ENCODE measurements around the gene CBX7.

CBX7 gene

GRCh38 chr22:39144101-39144767, 8.2 kb downstream of the CBX7 start:
- peak overlapping the region; percentile 91 for H3K4me3 ChIP-seq (ENCODE audit: low read depth, low read length)
- H3K4me1 ChIP-seq (ENCODE audit: control insufficient read depth, insufficient read depth, low read length, unreplicated experiment): no peaks in the 10 kb centered on the region
- H3K27me3 ChIP-seq (ENCODE audit: insufficient read depth, low read length): no peaks in the 10 kb centered on the region
- no peak overlapping the region for H3K27ac ChIP-seq (ENCODE audit: low read depth, low read length)
- H2AFZ ChIP-seq (ENCODE audit: low read length, unreplicated experiment): peak overlapping the region; percentile 68
- no peaks in the 10 kb centered on the region for H3K36me3 ChIP-seq (ENCODE audit: insufficient read depth, low read length)
- no peaks in the 10 kb centered on the region for H3K79me2 ChIP-seq (ENCODE audit: control insufficient read depth, insufficient read depth, low read length, unreplicated experiment)

GRCh38 chr22:39142088-39142680, 10.3 kb downstream of the CBX7 start:
- Histone ChIP-seq H3K4me3 (ENCODE audit: low read depth, low read length) (no peak overlapping the region), H3K27ac (ENCODE audit: low read depth, low read length) (no peak overlapping the region), H3K36me3 (ENCODE audit: insufficient read depth, low read length) (no peaks in the 10 kb centered on the region), H3K27me3 (ENCODE audit: insufficient read depth, low read length) (no peaks in the 10 kb centered on the region), H3K4me1 (ENCODE audit: control insufficient read depth, insufficient read depth, low read length, unreplicated experiment) (no peaks in the 10 kb centered on the region), H2AFZ (ENCODE audit: low read length, unreplicated experiment) (no peak overlapping the region), H3K79me2 (ENCODE audit: control insufficient read depth, insufficient read depth, low read length, unreplicated experiment) (no peaks in the 10 kb centered on the region)

GRCh38 chr22:39139933-39140332, 12.5 kb downstream of the CBX7 start:
- Histone ChIP-seq H3K79me2 (ENCODE audit: control insufficient read depth, insufficient read depth, low read length, unreplicated experiment) (no peaks in the 10 kb centered on the region), H3K36me3 (ENCODE audit: insufficient read depth, low read length) (no peaks in the 10 kb centered on the region), H3K4me1 (ENCODE audit: control insufficient read depth, insufficient read depth, low read length, unreplicated experiment) (no peaks in the 10 kb centered on the region), H2AFZ (ENCODE audit: low read length, unreplicated experiment) (no peak overlapping the region), H3K27ac (ENCODE audit: low read depth, low read length) (no peak overlapping the region), H3K4me3 (ENCODE audit: low read depth, low read length) (no peak overlapping the region), H3K27me3 (ENCODE audit: insufficient read depth, low read length) (no peaks in the 10 kb centered on the region)

- Histone ChIP-seq H2AFZ (ENCODE audit: low read length, unreplicated experiment) (no peak overlapping the region), H3K36me3 (ENCODE audit: insufficient read depth, low read length) (no peaks in the 10 kb centered on the region), H3K27ac (ENCODE audit: low read depth, low read length) (no peak overlapping the region), H3K27me3 (ENCODE audit: insufficient read depth, low read length) (no peaks in the 10 kb centered on the region), H3K4me3 (ENCODE audit: low read depth, low read length) (no peak overlapping the region), H3K4me1 (ENCODE audit: control insufficient read depth, insufficient read depth, low read length, unreplicated experiment) (no peaks in the 10 kb centered on the region), H3K79me2 (ENCODE audit: control insufficient read depth, insufficient read depth, low read length, unreplicated experiment) (no peaks in the 10 kb centered on the region)
Observed at GRCh38 chr22:39138357-39138997, 14.0 kb downstream of the CBX7 start.

GRCh38 chr22:39136317-39136716, 16.2 kb downstream of the CBX7 start:
- H3K4me1 ChIP-seq (ENCODE audit: control insufficient read depth, insufficient read depth, low read length, unreplicated experiment): peaks cover 3% of the 10 kb centered on the region
- no peak overlapping the region for H2AFZ ChIP-seq (ENCODE audit: low read length, unreplicated experiment)
- no peak overlapping the region for H3K4me3 ChIP-seq (ENCODE audit: low read depth, low read length)
- H3K27ac ChIP-seq (ENCODE audit: low read depth, low read length): no peak overlapping the region
- H3K27me3 ChIP-seq (ENCODE audit: insufficient read depth, low read length): no peaks in the 10 kb centered on the region
- no peaks in the 10 kb centered on the region for H3K79me2 ChIP-seq (ENCODE audit: control insufficient read depth, insufficient read depth, low read length, unreplicated experiment)
- no peaks in the 10 kb centered on the region for H3K36me3 ChIP-seq (ENCODE audit: insufficient read depth, low read length)

- no peaks in the 10 kb centered on the region for H3K79me2 ChIP-seq (ENCODE audit: control insufficient read depth, insufficient read depth, low read length, unreplicated experiment)
- no peaks in the 10 kb centered on the region for H3K27me3 ChIP-seq (ENCODE audit: insufficient read depth, low read length)
- H2AFZ ChIP-seq (ENCODE audit: low read length, unreplicated experiment): no peak overlapping the region
- H3K36me3 ChIP-seq (ENCODE audit: insufficient read depth, low read length): no peaks in the 10 kb centered on the region
- peaks cover 8% of the 10 kb centered on the region for H3K4me1 ChIP-seq (ENCODE audit: control insufficient read depth, insufficient read depth, low read length, unreplicated experiment)
- H3K27ac ChIP-seq (ENCODE audit: low read depth, low read length): no peak overlapping the region
- no peak overlapping the region for H3K4me3 ChIP-seq (ENCODE audit: low read depth, low read length)
Observed at GRCh38 chr22:39135092-39135896, 17.2 kb downstream of the CBX7 start.

GRCh38 chr22:39134366-39135091, 18.0 kb downstream of the CBX7 start:
- H3K4me3 ChIP-seq (ENCODE audit: low read depth, low read length): no peak overlapping the region

GRCh38 chr22:39133871-39134270, 18.6 kb downstream of the CBX7 start:
- Histone ChIP-seq H3K27ac (ENCODE audit: low read depth, low read length) (no peak overlapping the region), H3K79me2 (ENCODE audit: control insufficient read depth, insufficient read depth, low read length, unreplicated experiment) (no peaks in the 10 kb centered on the region), H3K4me3 (ENCODE audit: low read depth, low read length) (no peak overlapping the region), H2AFZ (ENCODE audit: low read length, unreplicated experiment) (no peak overlapping the region), H3K36me3 (ENCODE audit: insufficient read depth, low read length) (no peaks in the 10 kb centered on the region), H3K4me1 (ENCODE audit: control insufficient read depth, insufficient read depth, low read length, unreplicated experiment) (peaks cover 8% of the 10 kb centered on the region), H3K27me3 (ENCODE audit: insufficient read depth, low read length) (no peaks in the 10 kb centered on the region)

More at GRCh38 chr22:39134366-39135091, 18.0 kb downstream of the CBX7 start:
- H3K27me3 ChIP-seq (ENCODE audit: insufficient read depth, low read length): no peaks in the 10 kb centered on the region
- H3K27ac ChIP-seq (ENCODE audit: low read depth, low read length): no peak overlapping the region
- peaks cover 8% of the 10 kb centered on the region for H3K4me1 ChIP-seq (ENCODE audit: control insufficient read depth, insufficient read depth, low read length, unreplicated experiment)
- H3K36me3 ChIP-seq (ENCODE audit: insufficient read depth, low read length): no peaks in the 10 kb centered on the region
- H2AFZ ChIP-seq (ENCODE audit: low read length, unreplicated experiment): no peak overlapping the region
- H3K79me2 ChIP-seq (ENCODE audit: control insufficient read depth, insufficient read depth, low read length, unreplicated experiment): no peaks in the 10 kb centered on the region

- no peaks in the 10 kb centered on the region for H3K79me2 ChIP-seq (ENCODE audit: control insufficient read depth, insufficient read depth, low read length, unreplicated experiment)
- no peaks in the 10 kb centered on the region for H3K27me3 ChIP-seq (ENCODE audit: insufficient read depth, low read length)
- H3K36me3 ChIP-seq (ENCODE audit: insufficient read depth, low read length): no peaks in the 10 kb centered on the region
- H3K4me1 ChIP-seq (ENCODE audit: control insufficient read depth, insufficient read depth, low read length, unreplicated experiment): peaks cover 8% of the 10 kb centered on the region
- H2AFZ ChIP-seq (ENCODE audit: low read length, unreplicated experiment): no peak overlapping the region
- no peak overlapping the region for H3K27ac ChIP-seq (ENCODE audit: low read depth, low read length)
- H3K4me3 ChIP-seq (ENCODE audit: low read depth, low read length): no peak overlapping the region
Observed at GRCh38 chr22:39132871-39133524, 19.5 kb downstream of the CBX7 start.

- Histone ChIP-seq H3K4me3 (ENCODE audit: low read depth, low read length) (no peak overlapping the region), H3K27ac (ENCODE audit: low read depth, low read length) (no peak overlapping the region), H3K4me1 (ENCODE audit: control insufficient read depth, insufficient read depth, low read length, unreplicated experiment) (peaks cover 8% of the 10 kb centered on the region), H2AFZ (ENCODE audit: low read length, unreplicated experiment) (no peak overlapping the region), H3K79me2 (ENCODE audit: control insufficient read depth, insufficient read depth, low read length, unreplicated experiment) (no peaks in the 10 kb centered on the region), H3K27me3 (ENCODE audit: insufficient read depth, low read length) (no peaks in the 10 kb centered on the region), H3K36me3 (ENCODE audit: insufficient read depth, low read length) (no peaks in the 10 kb centered on the region)
Observed at GRCh38 chr22:39132281-39132680, 20.2 kb downstream of the CBX7 start.

All from ACC112 (cell line).